IMR-90 (cell line): ENCODE results near the gene FAAP100. TPM values are rescaled to one million over a fixed set of nuclear protein-coding genes. Genes with fewer than 3 reads are reported as not detected.

Source experiments
- ATAC-seq: fragments of 200-7000 bp; cut with Tn5 transposase; 2 replicates; pipeline ENCODE4 v1.9.1; 2020; ENCODE audit warnings: low read depth, mild to moderate bottlenecking, moderate library complexity
- BruUV-seq: library from RNA; stranded (reverse); fragments of 400-500 nt; replicated peaks from 2 replicates; lab custom pipeline; 2021; lab: Mats Ljungman, UMichigan
- CTCF ChIA-PET: fragments of 300-600 bp; formaldehyde crosslinking; extraction: SDS; loops from one replicate; lab custom pipeline; 2021; ENCODE audit warnings: antibody characterized with exemption; lab: Yijun Ruan, JAX
- POLR2A ChIA-PET: fragments of 300-600 bp; sonication (Branson Sonifier 250); formaldehyde crosslinking; loops from one replicate; lab custom pipeline; 2022; ENCODE audit warnings: antibody characterized with exemption; ENCODE audit not compliant: unreplicated experiment; lab: Charles Lee
- DNase-seq: peaks from one replicate; pipeline ENCODE4 v3.0.0; 2013
- H2AFZ ChIP-seq: replicated peaks from 2 replicates; pipeline ENCODE3; 2013; ENCODE audit warnings: low read length, mild to moderate bottlenecking; ENCODE audit not compliant: poor library complexity
- H2AK5ac ChIP-seq: 2 replicates; pipeline ENCODE4 v1.6.1; 2013; ENCODE audit warnings: low read depth, low read length, inconsistent platforms
- H2AK9ac ChIP-seq: replicated peaks from 2 replicates; pipeline ENCODE3; 2013; ENCODE audit warnings: mild to moderate bottlenecking, low read depth, low read length, moderate library complexity; ENCODE audit not compliant: poor library complexity
- H2BK120ac ChIP-seq: 2 replicates; pipeline ENCODE4 v1.6.1; 2013; ENCODE audit warnings: low read depth, low read length, inconsistent platforms
- H2BK15ac ChIP-seq: 3 replicates; pipeline ENCODE4 v1.6.1; 2013; ENCODE audit warnings: low read depth, low read length, inconsistent platforms
- H2BK20ac ChIP-seq: 2 replicates; pipeline ENCODE4 v1.6.1; 2013; ENCODE audit warnings: low read depth, mild to moderate bottlenecking, inconsistent platforms, low read length, moderate library complexity
- H2BK5ac ChIP-seq: 2 replicates; pipeline ENCODE4 v1.6.1; 2013; ENCODE audit warnings: mild to moderate bottlenecking, low read depth, low read length, inconsistent platforms; ENCODE audit not compliant: poor library complexity, severe bottlenecking
- H3K14ac ChIP-seq: replicated peaks from 2 replicates; pipeline ENCODE4 v1.6.1; 2013; ENCODE audit warnings: low read depth, low read length, inconsistent platforms
- H3K18ac ChIP-seq: 2 replicates; pipeline ENCODE4 v1.6.1; 2013; ENCODE audit warnings: low read depth, low read length, control low read depth
- H3K23ac ChIP-seq: 2 replicates; pipeline ENCODE4 v1.6.1; 2013; ENCODE audit warnings: low read depth, low read length, inconsistent platforms
- H3K27ac ChIP-seq: 2 replicates; pipeline ENCODE4 v1.5.1; 2013; ENCODE audit warnings: mild to moderate bottlenecking, control low read depth, low read length; ENCODE audit not compliant: insufficient read depth
- H3K27me3 ChIP-seq: 2 replicates; pipeline ENCODE4 v1.6.1; 2013; ENCODE audit warnings: low read length; ENCODE audit not compliant: control insufficient read depth, insufficient read depth
- H3K36me3 ChIP-seq: 2 replicates; pipeline ENCODE4 v1.6.1; 2013; ENCODE audit warnings: low read length, mixed read lengths; ENCODE audit not compliant: control insufficient read depth, insufficient read depth
- H3K4ac ChIP-seq: 2 replicates; pipeline ENCODE4 v1.6.1; 2013; ENCODE audit warnings: low read depth, low read length, inconsistent platforms
- H3K4me1 ChIP-seq: 2 replicates; pipeline ENCODE4 v1.6.1; 2013; ENCODE audit warnings: low read length, mixed read lengths; ENCODE audit not compliant: control insufficient read depth, insufficient read depth
- H3K4me2 ChIP-seq: 2 replicates; pipeline ENCODE4 v1.6.1; 2013; ENCODE audit warnings: low read depth, mild to moderate bottlenecking, control low read depth, low read length, moderate library complexity
- H3K4me3 ChIP-seq: 2 replicates; pipeline ENCODE4 v1.5.1; 2013; ENCODE audit warnings: low read depth, mild to moderate bottlenecking, control low read depth, low read length, moderate library complexity; ENCODE audit not compliant: insufficient read depth
- H3K56ac ChIP-seq: 2 replicates; pipeline ENCODE4 v1.6.1; 2013; ENCODE audit warnings: low read length, inconsistent platforms; ENCODE audit not compliant: insufficient read depth; ENCODE audit errors: extremely low read depth
- H3K79me1 ChIP-seq, 2 experiments: 2 replicates each; pipeline ENCODE4 v1.6.1; 2013; ENCODE audit warnings: low read length in 2 of 2, inconsistent platforms in 1 of 2, low read depth in 1 of 2
- H3K9ac ChIP-seq: 2 replicates; pipeline ENCODE4 v1.6.1; 2013; ENCODE audit warnings: low read depth, low read length, control low read depth
- H3K9me1 ChIP-seq: 2 replicates; pipeline ENCODE4 v1.6.1; 2013; ENCODE audit warnings: low read length, inconsistent platforms; ENCODE audit not compliant: insufficient read depth
- H3K9me3 ChIP-seq: 2 replicates; pipeline ENCODE4 v1.6.1; 2013; ENCODE audit warnings: low read length; ENCODE audit not compliant: control insufficient read depth, insufficient read depth
- H4K20me1 ChIP-seq: 2 replicates; pipeline ENCODE4 v1.6.1; 2013; ENCODE audit warnings: low read length, inconsistent platforms; ENCODE audit not compliant: insufficient read depth
- H4K5ac ChIP-seq: 2 replicates; pipeline ENCODE4 v1.6.1; 2013; ENCODE audit warnings: mild to moderate bottlenecking, low read depth, low read length, control low read depth
- H4K8ac ChIP-seq, 2 experiments: 2 replicates each; pipeline ENCODE4 v1.6.1; 2013; ENCODE audit warnings: low read depth in 2 of 2, low read length in 2 of 2, control low read depth in 1 of 2, inconsistent platforms in 1 of 2
- H4K91ac ChIP-seq: 2 replicates; pipeline ENCODE4 v1.6.1; 2013; ENCODE audit warnings: low read depth, low read length, inconsistent platforms; ENCODE audit not compliant: insufficient read depth
- MXI1 ChIP-seq: IDR thresholded peaks from 2 replicates; pipeline ENCODE4 v1.6.1; 2012; ENCODE audit warnings: low read depth, mild to moderate bottlenecking, low read length, moderate library complexity, borderline replicate concordance
- RFX5 ChIP-seq: IDR thresholded peaks from 2 replicates; pipeline ENCODE4 v1.8.0; 2012; ENCODE audit warnings: low read depth, mild to moderate bottlenecking, low read length, moderate library complexity
- WGBS, 2 experiments: methylation state at CpG; one replicate each; pipeline versions ENCODE4 v1.1.5 to v1.1.7; 2013; ENCODE audit warnings: missing lambda C conversion rate in 2 of 2; ENCODE audit not compliant: insufficient read length in 1 of 2; ENCODE audit errors: extremely low coverage in 2 of 2; 5-methylcytosine and 5-hydroxymethylcytosine counted together
- dilution Hi-C: fragments of 300-500 bp; cut with HindIII; formaldehyde crosslinking; loops from one replicate; pipeline ENCODE4 v1.14.3; 2018; ENCODE audit warnings: low sequenced_read_pairs; ENCODE audit not compliant: unreplicated experiment
- in situ Hi-C: fragments of 300-500 bp; cut with MboI; formaldehyde crosslinking; loops from 3 replicates; pipeline ENCODE4 v1.14.3; 2019; ENCODE audit warnings: low sequenced_read_pairs, inconsistent platforms, mixed read lengths
- intact Hi-C: fragments of 100-400 bp; cut with micrococcal nuclease; formaldehyde crosslinking; loops from 2 replicates; pipeline ENCODE4 v1.10.0; 2022
- polyA plus RNA-seq, 3 experiments: library from polyadenylated mRNA; depleted of rRNA; stranded (reverse); fragments of >200 nt; gene quantifications; 2 replicates each; pipeline ENCODE4 v1.2.3, GENCODE V29; 2012; ENCODE audit warnings: low replicate concordance in 1 of 3
- total RNA-seq: library from RNA; depleted of rRNA; stranded (reverse); fragments of >200 nt; gene quantifications from 2 replicates; pipeline ENCODE4 v1.2.3, GENCODE V29; 2012

Gene FAAP100
- total and polyA plus RNA-seq, 2 of the 4 experiments (the other 2 are of a cell fraction), result 7.9 to 24.8 TPM

GRCh38 chr17:81564778-81565177 is 12.6 kb upstream of the FAAP100 start:
- H4K5ac ChIP-seq, result peak overlapping the region; percentile 3; the same call in 1 of the 2 replicates
- H2BK120ac ChIP-seq, result peak overlapping the region; percentile 64; the same call in 1 of the 2 replicates
- ATAC-seq (no peak), DNase-seq (no peak)
- H3K56ac ChIP-seq, result no peak overlapping the region
- CTCF ChIA-PET, result no interaction called here
- intact Hi-C loops (no loop called here), dilution Hi-C loops (no loop called here), in situ Hi-C loops (no loop called here)
- H3K18ac ChIP-seq, result peak overlapping the region; percentile 3
- peaks cover 34 to 79% of the 10 kb centered on the region in 2 experiments for H3K79me1 ChIP-seq
- peak overlapping the region; percentile 51; the same call in 1 of the 2 replicates for H4K91ac ChIP-seq
- peak overlapping the region; percentile 77 for H3K4ac ChIP-seq
- H4K20me1 ChIP-seq, result peaks cover 10% of the 10 kb centered on the region
- peak overlapping the region; percentile 18 for H2AK9ac ChIP-seq
- H2AK5ac ChIP-seq, result peak overlapping the region; percentile 88; the same call in 1 of the 2 replicates
- H3K27me3 ChIP-seq, result no peaks in the 10 kb centered on the region
- no peak overlapping the region for H3K9ac ChIP-seq
- peaks cover 32% of the 10 kb centered on the region for H3K4me1 ChIP-seq
- no TSS peak for BruUV-seq
- H3K4me3 ChIP-seq, result no peak overlapping the region
- no peak for TF ChIP-seq RFX5
- no peak for TF ChIP-seq MXI1
- 0 out of 2 replicates have a peak overlapping the region, but pooled peaks have one; percentile 11 for H3K14ac ChIP-seq
- H3K23ac ChIP-seq, result 0 out of 2 replicates have a peak overlapping the region, but pooled peaks have one; percentile 55
- peaks cover 33% of the 10 kb centered on the region for H3K9me1 ChIP-seq
- no peak overlapping the region; the same call in 1 of the 2 replicates for H3K27ac ChIP-seq
- no peak overlapping the region for H2AFZ ChIP-seq
- no peak overlapping the region for H3K4me2 ChIP-seq
- H2BK15ac ChIP-seq, result peak overlapping the region; percentile 15; the same call in 1 of the 3 replicates
- peak overlapping the region; percentile 16; the same call in 1 of the 2 replicates for H2BK20ac ChIP-seq
- H4K8ac ChIP-seq, result peak overlapping the region in 1 of 2 experiments; percentile 2; a peak in 1 of 4 replicates
- 91% methylated on average over 7 of the region's 17 CpGs; no CpG with 5 or more reads in 1 of the 2 experiments for WGBS, 2 experiments
- peaks cover 40% of the 10 kb centered on the region for H3K36me3 ChIP-seq
- H3K9me3 ChIP-seq, result no peaks in the 10 kb centered on the region
- peak overlapping the region; percentile 94 for H2BK5ac ChIP-seq
- POLR2A ChIA-PET, result no interaction called here
